GM23338 (cell line): Measurements from ENCODE around the gene SLC9A9. TPM values are rescaled to one million over a fixed set of nuclear protein-coding genes. Genes with fewer than 3 reads are reported as not detected.

Experiments used
- ATAC-seq: fragments of 200-7000 bp; cut with Tn5 transposase; 3 replicates; pipeline ENCODE4 v1.9.1; 2020
- DNase-seq: peaks from one replicate; pipeline ENCODE4 v3.0.0-alpha.2; 2015; ENCODE audit warnings: low spot score
- H2AFZ ChIP-seq: fragments of 200-600 bp; sonication (generic); 2 replicates; pipeline ENCODE4 v1.8.0; 2016; ENCODE audit warnings: antibody characterized with exemption, mild to moderate bottlenecking, moderate library complexity
- H3F3A ChIP-seq: fragments of 200-600 bp; sonication (generic); replicated peaks from 2 replicates; pipeline ENCODE4 v1.8.0; 2017; ENCODE audit warnings: antibody characterized with exemption, mixed run types, low read depth
- H3K27ac ChIP-seq: fragments of 200-600 bp; sonication (generic); 2 replicates; pipeline ENCODE4 v1.6.1; 2016; ENCODE audit warnings: low read depth
- H3K27me3 ChIP-seq: fragments of 200-600 bp; sonication (generic); 2 replicates; pipeline ENCODE4 v1.8.0; 2016; ENCODE audit warnings: mild to moderate bottlenecking, mixed run types, moderate library complexity; ENCODE audit not compliant: insufficient read depth
- H3K36me3 ChIP-seq: fragments of 200-600 bp; sonication (generic); 2 replicates; pipeline ENCODE4 v1.8.0; 2016; ENCODE audit warnings: mild to moderate bottlenecking; ENCODE audit not compliant: insufficient read depth
- H3K4me1 ChIP-seq: fragments of 200-600 bp; sonication (generic); 2 replicates; pipeline ENCODE4 v1.8.0; 2016; ENCODE audit warnings: mild to moderate bottlenecking, moderate library complexity; ENCODE audit not compliant: insufficient read depth
- H3K4me2 ChIP-seq: fragments of 200-600 bp; sonication (generic); 2 replicates; pipeline ENCODE4 v1.7.1; 2017; ENCODE audit warnings: mixed run types
- H3K4me3 ChIP-seq: fragments of 200-600 bp; sonication (generic); 2 replicates; pipeline ENCODE4 v1.6.1; 2016; ENCODE audit warnings: mixed run types
- H3K79me2 ChIP-seq: fragments of 200-600 bp; sonication (generic); replicated peaks from 2 replicates; pipeline ENCODE4 v1.8.0; 2017; ENCODE audit warnings: mild to moderate bottlenecking; ENCODE audit not compliant: insufficient read depth
- H3K9me2 ChIP-seq: fragments of 200-600 bp; sonication (generic); 2 replicates; pipeline ENCODE4 v1.8.0; 2017; ENCODE audit not compliant: insufficient read depth
- H4K20me1 ChIP-seq: fragments of 200-600 bp; sonication (generic); replicated peaks from 2 replicates; pipeline ENCODE4 v1.8.0; 2017; ENCODE audit warnings: mild to moderate bottlenecking; ENCODE audit not compliant: insufficient read depth
- H3K27ac Mint-ChIP-seq: 2 replicates; pipeline ENCODE4 v1.8.0; 2020; ENCODE audit warnings: inconsistent platforms, mild to moderate bottlenecking, moderate library complexity, mixed read lengths
- H3K27me3 Mint-ChIP-seq: 3 replicates; pipeline ENCODE4 v1.8.0; 2022; ENCODE audit warnings: low read depth, mild to moderate bottlenecking, moderate library complexity, mixed read lengths, inconsistent platforms; ENCODE audit not compliant: insufficient read depth, poor library complexity
- H3K36me3 Mint-ChIP-seq: 3 replicates; pipeline ENCODE4 v1.8.0; 2021; ENCODE audit warnings: low read depth, mild to moderate bottlenecking, inconsistent platforms, moderate library complexity, mixed read lengths
- H3K4me1 Mint-ChIP-seq: 3 replicates; pipeline ENCODE4 v1.8.0; 2020; ENCODE audit warnings: mild to moderate bottlenecking, inconsistent platforms, mixed read lengths
- H3K4me3 Mint-ChIP-seq: 3 replicates; pipeline ENCODE4 v1.8.0; 2021; ENCODE audit warnings: moderate library complexity, mild to moderate bottlenecking, inconsistent platforms, mixed read lengths
- H3K9me3 Mint-ChIP-seq: 3 replicates; pipeline ENCODE4 v1.8.0; 2020; ENCODE audit warnings: moderate library complexity, mild to moderate bottlenecking, inconsistent platforms, mixed read lengths
- CREB1 ChIP-seq: fragments of 250-450 bp; sonication (Bioruptor Pico); IDR thresholded peaks from 2 replicates; pipeline ENCODE4 v1.5.0; 2020; ENCODE audit warnings: low read depth, mild to moderate bottlenecking, moderate library complexity
- CTCF ChIP-seq, 2 experiments: fragments of 200-600 bp in 1 of 2; sonication (generic) in 1 of 2; conservative IDR thresholded peaks; 2 replicates each; pipeline versions ENCODE4 v1.5.1 to v1.6.1; 2016 to 2017; ENCODE audit warnings: antibody characterized with exemption in 2 of 2, low read depth in 2 of 2, mild to moderate bottlenecking in 2 of 2, moderate library complexity in 1 of 2
- ETS1 ChIP-seq: IDR thresholded peaks from 2 replicates; pipeline ENCODE4 v1.6.1; 2016; ENCODE audit warnings: antibody characterized with exemption
- EZH2 ChIP-seq: fragments of 200-600 bp; sonication (generic); IDR thresholded peaks from one replicate; pipeline ENCODE4 v1.8.0; 2017; ENCODE audit warnings: antibody characterized with exemption, mild to moderate bottlenecking, low read depth; ENCODE audit not compliant: unreplicated experiment
- EZH2phosphoT487 ChIP-seq: fragments of 200-600 bp; sonication (generic); IDR thresholded peaks from one replicate; pipeline ENCODE4 v1.8.1; 2018; ENCODE audit warnings: antibody characterized with exemption; ENCODE audit not compliant: unreplicated experiment
- JUNB ChIP-seq: IDR thresholded peaks from one replicate; pipeline ENCODE4 v1.6.1; 2016; ENCODE audit warnings: antibody characterized with exemption; ENCODE audit not compliant: unreplicated experiment
- NANOG ChIP-seq: IDR thresholded peaks from 2 replicates; pipeline ENCODE4 v1.6.1; 2016; ENCODE audit warnings: antibody characterized with exemption, borderline replicate concordance
- POLR2AphosphoS5 ChIP-seq: IDR thresholded peaks from 2 replicates; pipeline ENCODE4 v1.6.1; 2016; ENCODE audit warnings: antibody characterized with exemption, low read depth
- REST ChIP-seq: IDR thresholded peaks from one replicate; pipeline ENCODE4 v1.6.1; 2018; ENCODE audit warnings: antibody characterized with exemption; ENCODE audit not compliant: unreplicated experiment
- STAT1 ChIP-seq: IDR thresholded peaks from one replicate; pipeline ENCODE4 v1.6.1; 2016; ENCODE audit warnings: antibody characterized with exemption; ENCODE audit not compliant: unreplicated experiment
- ZNF114 ChIP-seq: fragments of 250-450 bp; sonication (Bioruptor Pico); IDR thresholded peaks from 2 replicates; pipeline ENCODE4 v1.5.0; 2020; ENCODE audit warnings: mild to moderate bottlenecking, moderate library complexity
- ZNF331 ChIP-seq: fragments of 250-450 bp; sonication (Bioruptor Pico); IDR thresholded peaks from 2 replicates; pipeline ENCODE4 v1.5.0; 2020; ENCODE audit warnings: low read depth, mild to moderate bottlenecking, moderate library complexity
- ZNF462 ChIP-seq: fragments of 250-450 bp; sonication (Bioruptor Pico); IDR thresholded peaks from 2 replicates; pipeline ENCODE4 v1.5.0; 2020; ENCODE audit warnings: mild to moderate bottlenecking, moderate library complexity
- polyA plus RNA-seq: library from polyadenylated mRNA; unstranded; fragments of >200 nt; fragmentation: Nextera tagmentation; extraction: Ambion mirVana; gene quantifications from 2 replicates; pipeline ENCODE4 v1.2.1, GENCODE V29; 2016
- total RNA-seq: library from RNA; depleted of rRNA; stranded (reverse); fragments of >200 nt; shearing (Covaris generic); gene quantifications from 2 replicates; pipeline ENCODE4 v1.2.3, GENCODE V29; 2014

Gene SLC9A9
- total and polyA plus RNA-seq, 2 experiments from 2014 or later: 1.3 to 1.6 TPM

- no peak overlapping the region for H3K4me3 Mint-ChIP-seq
- H3K36me3 Mint-ChIP-seq: no peaks in the 10 kb centered on the region
- Histone ChIP-seq H3K27ac (no peak overlapping the region), H3K4me3 (no peak overlapping the region), H3K79me2 (no peaks in the 10 kb centered on the region), H3K9me2 (peaks cover 12% of the 10 kb centered on the region), H3K36me3 (no peaks in the 10 kb centered on the region), H3K27me3 (no peaks in the 10 kb centered on the region), H3K4me1 (no peaks in the 10 kb centered on the region), H2AFZ (no peak overlapping the region), H4K20me1 (no peaks in the 10 kb centered on the region), H3K4me2 (no peak overlapping the region), H3F3A (no peaks in the 10 kb centered on the region)
- peaks cover 4% of the 10 kb centered on the region; the same call in 2 of the 3 replicates for H3K4me1 Mint-ChIP-seq
- H3K27me3 Mint-ChIP-seq: peaks cover 1% of the 10 kb centered on the region
- ATAC-seq (no peak), DNase-seq (no peak)
- peaks cover 3% of the 10 kb centered on the region; the same call in 2 of the 3 replicates for H3K9me3 Mint-ChIP-seq
- no peak for TF ChIP-seq REST
- no peak for TF ChIP-seq ETS1
- TF ChIP-seq EZH2phosphoT487: no peak
- TF ChIP-seq POLR2AphosphoS5: no peak
- TF ChIP-seq CREB1: no peak
- TF ChIP-seq JUNB: no peak
- no peak for TF ChIP-seq ZNF462 (CRISPR knock-in tag)
- no peak for TF ChIP-seq CTCF (conservative IDR thresholded peaks at IDR 0.05; ENCODE audit: low read depth in 2 of 2)
- TF ChIP-seq NANOG: no peak
- no peak for TF ChIP-seq ZNF331
- TF ChIP-seq EZH2: no peak
- TF ChIP-seq ZNF114 (CRISPR knock-in tag): no peak
- no peak for TF ChIP-seq STAT1
- H3K27ac Mint-ChIP-seq: no peak overlapping the region
Observed at GRCh38 chr3:143716731-143717130, 131.5 kb downstream of the SLC9A9 start.
